NCI-H1436 treated with DMSO at 0.1 percent for 48 hours (cell line): ENCODE measurements around the gene UROD.
"Not testable (repeated sequence)": the region's sequence is repeated elsewhere in the genome, so short reads cannot be mapped to it uniquely, and the experiment has no call there.

Source experiments
- DNase-seq: peaks from one replicate; lab custom pipeline; 2025; lab: John Stamatoyannopoulos, UW

UROD gene

DNA sequence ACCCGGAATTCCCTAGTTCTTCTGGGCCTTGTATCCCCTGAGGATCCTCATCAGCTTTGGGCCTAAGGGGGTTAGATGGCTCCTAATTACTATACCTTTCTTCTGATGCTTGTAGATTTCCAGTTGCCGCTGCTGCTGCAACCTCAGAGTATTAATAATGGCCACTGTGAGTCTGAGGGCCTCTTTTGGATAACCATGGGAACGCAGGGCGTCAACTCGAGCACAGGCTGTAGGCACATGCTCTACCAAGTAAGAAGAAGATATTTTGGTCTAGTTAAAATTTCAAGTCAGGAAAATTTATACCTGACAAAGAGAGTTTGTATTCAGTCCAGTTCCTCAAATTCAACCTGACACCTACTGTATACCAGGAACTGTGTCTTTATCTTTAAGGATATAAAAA lies 28.2 kb downstream of the UROD start:
- DNase-seq, result no peak

DNA sequence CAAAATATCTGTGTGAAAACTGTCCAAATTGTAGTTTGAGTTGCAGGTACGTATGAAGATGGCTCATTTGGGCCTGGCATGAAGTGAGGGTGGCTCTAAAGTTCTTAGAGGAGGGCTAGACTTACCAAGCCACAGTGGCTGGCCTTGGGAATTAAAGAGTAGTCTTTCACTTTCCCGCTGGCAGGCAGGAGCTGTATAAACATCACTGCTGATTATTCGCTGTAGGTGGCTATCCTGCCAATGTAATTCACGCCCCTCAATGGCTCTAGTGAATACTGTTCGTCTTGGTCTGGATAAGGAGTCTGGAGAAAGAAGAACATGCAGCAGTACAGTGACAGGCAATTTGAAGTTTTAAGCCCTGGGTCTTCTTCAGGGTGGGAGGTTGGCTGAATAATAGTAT lies 31.0 kb downstream of the UROD start:
- no peak for DNase-seq

- DNase-seq, result no peak
Observed at GRCh38 chr1:45044916-45045315, 32.9 kb downstream of the UROD start.

- no peak for DNase-seq
Observed at GRCh38 chr1:45047032-45047431, 35.0 kb downstream of the UROD start.

- DNase-seq, result no peak
Observed at GRCh38 chr1:45051005-45051772, 39.1 kb downstream of the UROD start.

- DNase-seq, result no peak
Observed at GRCh38 chr1:45057542-45057941, 45.5 kb downstream of the UROD start.

DNA sequence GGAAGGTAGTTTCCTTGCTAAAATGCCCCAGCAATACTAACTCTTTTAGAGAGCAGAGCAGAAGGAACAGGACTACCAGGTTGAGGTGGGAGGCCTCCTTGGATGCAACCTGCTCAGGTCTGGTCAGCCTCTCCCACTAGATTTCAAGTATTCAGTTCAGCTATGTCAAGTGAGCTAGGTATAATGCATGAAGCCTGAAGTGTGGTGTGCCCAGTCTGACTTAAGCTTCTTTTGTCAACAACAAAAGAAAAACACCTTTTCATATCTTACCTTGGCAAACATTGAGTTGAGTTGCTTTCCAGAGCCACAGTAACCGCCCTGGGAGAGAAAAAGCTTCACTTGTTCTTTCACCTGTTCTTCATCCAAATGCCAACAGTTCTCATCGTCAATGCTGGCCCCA lies 47.8 kb downstream of the UROD start:
- no peak for DNase-seq

DNA sequence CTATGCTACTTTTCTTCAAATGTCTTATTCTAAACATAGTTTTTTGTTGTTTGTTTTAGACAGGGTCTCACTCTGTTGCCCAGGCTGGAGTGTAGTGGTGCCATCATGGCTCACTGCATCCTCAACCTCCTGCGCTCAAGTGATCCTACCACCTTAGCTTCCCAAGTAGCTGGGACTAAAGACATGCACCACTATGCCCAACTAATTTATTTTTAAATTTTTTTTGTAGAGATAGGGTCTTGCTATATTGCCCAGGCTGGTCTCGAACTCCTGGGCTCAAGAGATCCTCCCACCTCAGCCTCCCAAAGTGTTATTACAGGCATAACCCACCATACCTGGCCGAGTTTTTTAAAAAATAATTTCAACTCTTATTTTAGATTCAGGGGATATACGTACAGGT lies 50.4 kb downstream of the UROD start:
- DNase-seq, result not testable (repeated sequence)

- no peak for DNase-seq
Observed at GRCh38 chr1:45065083-45065482, 53.0 kb downstream of the UROD start.
